HG03135 (cell line): Measurements from ENCODE around the gene CCDC144A.
"Not testable (repeated sequence)": the region's sequence is repeated elsewhere in the genome, so short reads cannot be mapped to it uniquely, and the experiment has no call there.

Source experiments
- ATAC-seq: cut with Tn5 transposase; IDR thresholded peaks from one replicate; pipeline ENCODE4 v1.9.1; 2021; ENCODE audit warnings: mild to moderate bottlenecking, moderate library complexity; ENCODE audit not compliant: unreplicated experiment

The CCDC144A gene

DNA sequence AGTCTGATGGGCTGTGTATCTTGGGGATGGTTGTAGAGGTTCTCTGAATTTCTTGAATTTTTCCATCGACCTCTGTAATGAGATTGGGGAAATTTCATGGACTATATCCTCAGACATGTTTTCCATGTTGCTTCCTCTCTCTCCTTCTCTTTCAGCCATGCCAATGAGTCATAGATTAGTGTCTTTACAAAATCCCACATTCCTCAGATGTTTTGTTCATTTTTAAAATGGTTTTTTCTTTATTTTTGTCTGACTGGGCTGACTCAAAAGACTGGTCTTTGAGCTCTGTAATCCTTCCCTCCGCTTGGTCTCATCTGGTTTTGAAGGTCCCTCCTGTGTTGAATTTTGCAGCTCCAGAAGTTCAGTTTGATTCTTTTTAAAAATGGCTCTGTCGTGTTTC lies 60.5 kb downstream of the CCDC144A start:
- not testable (repeated sequence) for ATAC-seq

DNA sequence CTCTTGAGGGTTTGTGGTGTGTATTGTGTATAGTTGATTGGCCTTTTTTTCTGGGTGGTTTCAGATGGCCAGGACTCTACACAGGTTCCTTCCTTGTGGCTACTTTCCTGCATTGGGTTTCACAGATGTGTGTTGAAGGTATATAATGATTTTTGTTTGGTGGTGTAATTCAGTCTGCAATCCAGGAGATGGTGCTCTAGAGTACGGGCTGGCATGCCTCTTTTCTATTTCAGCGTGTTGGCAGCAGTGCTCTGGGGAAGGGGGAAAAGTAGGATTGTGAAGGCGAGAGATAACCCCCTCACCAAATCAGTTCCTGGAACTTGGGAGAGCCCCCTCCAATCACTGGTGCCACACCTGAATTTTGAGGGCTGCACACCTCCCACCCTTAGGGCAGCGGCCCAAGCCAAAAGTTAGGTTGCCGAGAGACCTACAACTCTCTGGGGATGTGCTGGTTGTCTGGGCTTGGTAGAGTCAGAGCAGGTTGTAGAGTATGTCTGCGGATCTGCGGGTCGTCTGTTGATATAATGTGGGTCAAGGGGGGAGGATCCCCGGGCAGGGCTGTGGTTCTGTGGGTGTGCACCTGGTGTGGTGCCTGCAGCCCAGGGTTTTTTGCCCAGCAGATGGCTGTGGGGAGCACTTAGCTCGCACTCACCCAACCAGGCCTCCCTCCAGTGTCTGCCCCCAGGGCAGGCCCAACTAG lies 61.3 kb downstream of the CCDC144A start:
- not testable (repeated sequence) for ATAC-seq

DNA sequence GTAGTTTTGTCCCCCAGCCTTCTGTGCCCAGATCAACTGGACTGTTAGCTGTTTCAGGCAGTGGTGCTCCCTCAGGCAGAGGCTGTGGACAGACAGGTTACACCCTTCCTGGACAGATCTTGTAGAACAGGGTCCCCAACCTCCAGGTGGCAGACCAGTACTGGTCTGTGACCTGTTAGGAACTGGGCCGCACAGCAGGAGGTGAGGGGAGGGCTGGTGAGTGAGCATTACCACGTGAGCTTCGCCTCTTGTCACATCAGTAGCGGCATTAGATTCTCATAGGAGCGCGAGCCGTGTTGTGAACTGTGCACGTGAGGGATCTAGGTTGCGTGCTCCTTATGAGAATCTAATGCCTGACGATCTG lies 61.9 kb downstream of the CCDC144A start:
- not testable (repeated sequence) for ATAC-seq

DNA sequence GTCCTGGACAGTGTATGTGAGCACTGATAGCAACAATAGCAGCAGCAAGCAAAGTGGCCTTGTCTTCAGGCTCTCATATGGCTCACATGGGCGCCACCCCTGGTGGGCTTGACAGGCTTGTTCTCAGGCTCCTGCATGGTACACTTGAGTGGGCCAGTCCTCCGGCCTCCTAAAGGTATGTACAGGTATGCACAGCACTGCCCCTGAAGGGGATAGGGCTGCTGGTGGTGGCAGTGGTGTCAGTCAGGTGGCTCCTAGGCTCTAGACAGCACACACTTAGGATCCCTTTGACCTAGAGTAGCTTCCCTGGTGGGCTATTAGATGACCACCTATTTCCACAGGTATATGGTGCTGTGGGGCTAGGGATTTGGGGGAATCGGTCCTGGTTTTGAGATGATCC lies 67.5 kb downstream of the CCDC144A start:
- not testable (repeated sequence) for ATAC-seq

DNA sequence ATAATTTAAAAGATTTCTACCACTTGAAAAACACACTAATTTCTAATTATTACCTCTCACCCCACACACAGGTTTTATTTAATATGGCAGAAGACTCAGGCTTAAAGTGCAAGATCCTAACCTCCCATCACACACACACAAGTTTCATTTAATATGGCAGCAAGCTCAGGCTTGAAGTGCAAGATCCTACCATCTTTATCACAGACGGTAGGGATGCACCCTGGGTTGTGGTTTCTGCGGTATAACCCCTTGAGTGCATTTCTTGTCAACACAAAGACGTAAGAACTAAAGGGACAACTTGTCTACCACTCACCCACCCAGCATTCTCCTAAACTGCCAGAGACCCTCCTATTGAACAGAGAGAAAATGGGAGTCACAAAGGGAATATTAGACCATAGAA lies 68.1 kb downstream of the CCDC144A start:
- not testable (repeated sequence) for ATAC-seq

DNA sequence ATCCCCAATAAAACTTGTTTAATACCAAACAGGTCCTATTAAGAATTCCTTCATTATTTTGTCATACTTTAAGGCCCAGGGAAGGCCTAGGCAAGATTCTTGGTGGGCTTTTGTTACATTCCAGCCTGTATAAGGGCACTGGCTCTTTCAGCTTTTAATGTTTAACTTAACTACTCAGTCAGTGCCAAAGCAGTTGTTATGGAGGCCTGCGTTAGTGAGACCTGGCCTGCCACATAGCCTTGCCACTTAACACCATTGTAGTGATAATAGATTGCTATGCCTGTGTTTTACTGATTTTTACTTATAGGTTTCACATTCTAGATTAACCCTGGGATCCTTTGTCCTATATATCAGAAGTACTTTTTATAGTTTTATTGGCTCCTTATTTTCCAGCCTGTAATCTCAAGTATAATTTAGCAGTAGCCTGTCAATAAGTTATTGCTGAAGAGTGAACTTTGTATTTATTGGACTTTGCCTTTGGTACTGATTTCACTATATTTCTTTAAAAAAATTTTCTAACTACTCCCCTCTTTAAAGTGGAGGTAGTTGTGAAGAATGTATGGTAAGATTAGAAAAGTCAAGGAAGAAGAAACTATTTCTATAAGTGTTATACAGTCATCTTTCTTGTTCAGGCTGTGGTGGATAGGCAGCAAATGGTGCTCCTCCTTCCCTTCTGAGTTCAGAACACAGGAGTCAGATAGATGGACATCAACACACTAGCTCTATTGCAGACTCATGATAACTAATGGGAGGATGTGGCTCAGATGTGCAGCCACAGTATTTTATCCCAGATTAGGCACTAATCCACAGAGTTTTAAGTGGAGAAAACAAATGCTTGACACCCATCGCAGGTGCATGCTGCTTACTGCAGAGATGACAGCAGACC lies 78.5 kb downstream of the CCDC144A start:
- not testable (repeated sequence) for ATAC-seq

DNA sequence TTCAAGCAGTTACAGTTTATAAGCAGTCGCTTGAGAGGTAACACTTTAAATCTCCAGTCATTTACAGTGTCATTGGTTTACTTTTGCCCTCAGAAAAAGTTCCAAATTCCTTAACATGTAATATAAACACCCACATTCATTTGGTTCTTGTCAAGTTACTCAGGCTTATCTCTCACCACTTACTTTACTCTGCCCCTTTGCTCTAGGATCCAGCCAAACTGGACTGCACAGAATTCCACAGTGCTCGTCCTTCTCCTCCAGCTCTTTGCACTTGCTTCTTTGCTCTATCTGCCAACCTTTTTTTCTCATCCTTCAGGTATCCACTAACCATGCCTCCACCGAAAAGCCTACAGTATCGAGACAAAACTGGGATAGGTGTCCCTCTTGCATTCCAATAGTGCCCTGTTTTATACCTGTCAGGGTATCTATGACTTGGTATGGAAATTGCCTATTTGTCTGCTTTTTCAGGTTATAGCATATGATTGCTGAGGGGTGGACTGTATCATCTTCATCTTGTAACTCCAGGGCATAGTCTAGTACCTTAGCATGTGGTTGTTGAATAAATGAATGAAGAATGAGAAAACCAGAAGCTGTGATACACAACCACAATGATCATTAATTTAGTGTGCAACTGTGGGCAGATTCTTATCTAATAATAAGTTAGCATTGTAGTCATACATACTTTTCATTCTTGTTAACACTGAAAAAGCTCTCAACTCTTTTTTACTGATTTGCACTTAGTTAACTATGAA lies 82.5 kb downstream of the CCDC144A start:
- ATAC-seq: not testable (repeated sequence)

DNA sequence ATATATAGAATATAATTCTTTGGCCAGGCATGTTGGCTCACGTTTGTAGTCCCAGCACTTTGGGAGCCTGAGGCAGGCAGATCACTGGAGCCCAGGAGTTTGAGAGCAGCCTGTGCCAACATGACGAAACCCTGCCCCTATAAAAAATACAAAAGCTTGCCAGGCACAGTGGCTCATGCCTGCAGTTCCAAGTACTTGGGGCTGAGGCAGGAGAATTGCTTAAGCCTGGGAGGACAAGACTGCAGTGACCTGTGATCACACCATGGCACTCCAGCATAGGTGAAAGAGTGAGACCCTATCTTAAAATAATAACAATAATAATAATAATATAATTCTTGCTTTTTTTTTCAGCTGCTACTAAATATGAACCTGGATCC lies 83.1 kb downstream of the CCDC144A start:
- ATAC-seq: not testable (repeated sequence)

DNA sequence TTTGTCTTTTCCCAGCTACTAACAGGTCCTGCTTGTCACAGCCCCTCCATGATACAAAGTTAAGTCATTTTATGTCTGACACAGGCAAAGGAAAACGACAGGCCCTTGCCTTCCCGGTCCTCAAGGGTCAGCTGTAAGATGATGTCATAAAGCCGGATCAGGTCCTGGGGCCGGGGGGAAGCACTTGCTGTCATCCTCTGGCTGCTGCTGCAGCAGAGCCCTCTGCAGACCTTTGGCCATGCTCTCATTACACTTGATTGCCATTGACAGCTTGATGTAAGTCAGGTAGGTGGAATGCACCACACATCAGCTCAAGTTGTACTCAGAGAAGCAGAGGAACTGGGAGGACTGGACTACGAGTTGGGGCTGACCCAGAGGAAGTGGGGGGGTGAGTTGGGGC lies 97.8 kb downstream of the CCDC144A start:
- not testable (repeated sequence) for ATAC-seq

DNA sequence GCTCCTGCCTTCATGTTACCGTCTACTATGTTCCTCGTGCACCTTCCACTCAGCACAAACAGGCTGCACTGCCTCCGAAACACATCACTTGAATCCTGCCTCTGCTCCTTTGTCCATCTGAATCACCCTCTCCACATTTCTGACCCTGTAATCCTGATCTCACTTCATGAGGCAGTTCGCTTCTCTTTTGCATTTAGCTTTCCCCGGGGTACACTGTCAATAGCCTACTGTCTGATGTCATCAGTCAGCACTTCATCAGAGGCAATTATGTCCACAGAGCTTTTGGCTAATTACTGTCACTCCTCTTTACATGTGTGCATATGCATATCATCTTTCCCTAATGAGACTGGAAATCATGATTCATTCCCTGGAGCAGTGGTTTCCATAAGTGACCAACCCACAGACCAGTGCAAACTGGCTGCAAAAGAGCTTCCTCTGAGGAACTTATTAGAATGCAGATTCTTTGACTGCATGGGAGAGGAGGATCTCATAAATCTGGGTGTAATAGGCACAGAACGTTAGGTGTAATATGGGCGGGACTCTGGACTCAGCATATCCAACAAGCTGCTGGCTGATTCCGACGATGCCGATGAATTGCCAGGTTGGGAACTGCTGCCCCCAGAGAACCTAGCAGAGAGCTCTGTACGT lies 99.0 kb downstream of the CCDC144A start:
- ATAC-seq: not testable (repeated sequence)

DNA sequence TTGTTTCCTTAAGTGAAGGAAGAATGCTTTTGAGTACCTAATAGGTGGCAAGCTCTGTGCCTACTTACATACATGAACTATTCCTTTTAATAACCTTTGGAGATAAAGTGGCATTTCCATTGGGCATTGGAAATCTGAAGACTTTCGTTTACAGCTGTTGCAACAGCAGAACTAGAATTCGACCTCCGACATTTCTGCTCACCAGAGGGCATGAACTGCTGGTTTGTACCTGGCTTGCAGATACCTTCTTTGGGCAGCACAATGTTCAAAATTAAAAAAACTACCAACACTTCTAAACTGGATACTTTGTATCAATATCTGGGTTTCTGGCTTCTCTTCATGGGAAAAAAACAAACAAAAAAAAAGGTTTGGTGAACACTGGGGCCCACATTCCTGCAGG lies 99.6 kb downstream of the CCDC144A start:
- ATAC-seq: not testable (repeated sequence)

DNA sequence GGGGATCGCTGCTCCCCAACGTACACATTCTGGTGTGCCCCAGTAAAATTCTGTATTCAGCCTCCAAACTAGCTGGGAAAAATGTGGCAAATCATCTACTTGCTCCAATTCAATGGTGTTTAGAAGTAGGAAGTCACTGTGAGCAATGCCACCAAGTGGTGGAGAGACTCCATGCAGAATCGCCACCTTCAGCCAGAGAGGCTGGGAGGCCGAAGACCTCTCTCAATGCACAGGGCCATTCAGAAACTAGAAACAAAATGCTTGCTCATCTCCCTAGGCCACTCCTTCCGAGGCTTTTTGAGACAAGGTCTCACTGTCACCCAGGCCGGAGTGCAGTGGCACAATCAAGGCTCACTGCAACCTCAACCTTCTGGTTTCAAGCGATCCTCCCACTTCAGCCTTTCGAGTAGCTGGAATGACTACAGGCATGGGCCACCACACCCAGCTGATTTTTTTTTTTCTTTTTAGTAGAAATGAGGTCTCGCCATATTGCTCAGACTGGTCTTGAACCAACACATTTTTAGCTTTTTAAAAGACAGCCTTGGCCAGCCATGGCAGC lies 100.4 kb downstream of the CCDC144A start:
- not testable (repeated sequence) for ATAC-seq

DNA sequence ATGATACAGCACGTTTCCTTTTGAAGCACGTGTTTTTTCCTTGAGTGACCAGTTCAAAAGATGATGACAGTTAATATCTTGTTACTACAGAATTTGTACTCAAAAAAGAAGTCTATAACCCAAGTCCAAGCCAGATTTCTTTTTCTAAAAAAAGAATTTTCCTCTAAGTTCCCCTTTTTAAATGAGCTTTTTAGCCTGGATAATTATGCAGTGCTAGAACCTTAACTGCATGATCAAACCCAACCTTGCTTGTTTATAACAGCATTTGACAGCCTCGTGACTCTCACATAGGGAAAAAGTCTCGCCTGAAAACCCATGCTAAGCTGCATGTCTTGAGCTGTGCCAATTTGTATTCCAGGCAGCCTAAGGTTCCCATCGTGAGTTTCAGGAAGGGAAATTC lies 104.2 kb downstream of the CCDC144A start:
- ATAC-seq: not testable (repeated sequence)

DNA sequence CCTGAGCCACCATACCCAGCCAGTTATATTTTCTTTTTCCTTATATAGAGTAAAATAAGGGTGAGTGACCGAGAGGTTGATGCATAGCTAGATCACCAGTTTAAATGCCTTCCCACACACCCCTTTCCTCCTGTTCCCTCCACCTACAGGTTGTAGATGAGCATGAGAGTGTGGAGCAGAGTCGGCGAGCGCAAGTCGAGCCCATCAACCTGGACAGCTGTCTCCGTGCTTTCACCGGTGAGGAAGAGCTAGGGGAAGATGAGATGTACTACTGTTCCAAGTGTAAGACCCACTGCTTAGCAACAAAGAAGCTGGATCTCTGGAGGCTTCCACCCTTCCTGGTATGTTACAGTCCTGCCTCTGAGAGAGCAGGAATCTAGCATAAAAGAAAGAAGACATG lies 105.9 kb downstream of the CCDC144A start:
- not testable (repeated sequence) for ATAC-seq

DNA sequence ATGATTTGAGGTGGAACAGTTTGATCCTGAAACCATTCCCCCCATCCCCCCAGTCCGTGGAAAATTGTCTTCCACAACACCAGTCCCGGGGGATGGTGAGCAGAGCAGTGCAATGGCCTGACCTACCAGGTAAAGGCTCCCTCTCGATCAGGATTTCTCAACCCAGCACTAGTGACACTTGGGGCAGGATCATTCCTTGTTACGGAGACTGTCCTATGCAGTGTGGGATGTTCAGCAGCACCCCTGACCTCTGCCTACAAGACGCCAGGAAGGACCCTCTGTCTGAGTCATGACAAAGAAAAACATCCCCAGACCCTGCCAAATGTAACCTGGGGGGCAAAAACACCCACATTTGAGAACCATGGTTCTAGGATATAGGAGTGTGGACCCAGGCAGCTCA lies 114.8 kb downstream of the CCDC144A start:
- not testable (repeated sequence) for ATAC-seq

DNA sequence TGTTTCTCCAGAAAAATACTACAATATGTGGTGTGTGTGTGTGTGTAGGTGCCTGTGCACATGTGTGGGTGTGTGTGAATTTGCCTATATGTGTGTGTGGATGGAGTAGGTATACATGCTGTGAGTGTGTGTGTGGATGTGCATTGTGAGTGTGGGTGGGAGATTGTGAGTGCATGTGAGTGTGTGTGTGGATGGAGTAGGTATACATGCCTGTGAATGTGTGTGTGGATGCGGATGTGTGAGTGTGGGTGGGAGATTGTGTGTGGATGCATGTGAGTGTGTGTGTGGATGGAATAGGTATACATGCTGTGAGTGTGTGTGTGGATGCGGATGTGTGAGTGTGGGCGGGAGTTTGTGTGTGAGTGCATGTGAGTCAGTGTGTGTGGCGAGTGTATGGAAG lies 116.6 kb downstream of the CCDC144A start:
- ATAC-seq: not testable (repeated sequence)

DNA sequence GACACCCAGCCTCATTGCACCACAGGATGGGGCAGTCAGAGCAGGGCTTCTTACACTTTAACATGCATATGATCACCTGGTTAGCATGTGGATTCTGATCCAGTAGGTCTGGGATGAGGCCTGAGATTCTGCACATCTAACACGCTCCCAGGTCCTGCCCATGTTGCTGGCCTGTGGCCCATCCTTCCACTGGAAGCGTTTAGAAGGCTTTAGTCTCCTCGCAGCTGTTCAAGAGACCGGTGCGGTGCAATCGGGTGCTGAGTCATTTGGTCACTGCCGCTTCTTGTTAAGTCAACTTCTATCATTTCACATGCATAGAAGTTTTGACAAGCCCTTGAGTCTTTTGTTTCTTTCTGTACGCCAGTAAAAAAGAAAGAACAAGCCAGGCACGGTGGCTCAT lies 117.6 kb downstream of the CCDC144A start:
- ATAC-seq: not testable (repeated sequence)

DNA sequence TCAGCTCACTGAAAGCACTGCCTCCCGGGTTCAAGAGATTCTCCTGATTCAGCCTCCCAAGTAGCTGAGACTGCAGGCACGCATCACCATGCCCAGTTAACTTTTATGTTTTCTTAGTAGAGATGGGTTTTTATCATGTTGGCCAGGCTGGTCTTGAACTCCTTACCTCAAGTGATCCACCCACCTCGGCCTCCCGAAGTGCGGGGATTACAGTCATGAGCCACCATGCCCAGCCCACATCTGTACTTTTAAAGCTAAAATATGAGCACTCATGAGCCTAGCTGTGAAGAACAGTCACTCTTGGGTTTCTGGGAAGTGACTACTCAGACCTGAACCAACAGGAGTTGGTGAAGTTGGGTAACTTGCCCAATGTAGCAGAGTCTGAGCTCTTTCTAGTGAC lies 120.2 kb downstream of the CCDC144A start:
- ATAC-seq: not testable (repeated sequence)

DNA sequence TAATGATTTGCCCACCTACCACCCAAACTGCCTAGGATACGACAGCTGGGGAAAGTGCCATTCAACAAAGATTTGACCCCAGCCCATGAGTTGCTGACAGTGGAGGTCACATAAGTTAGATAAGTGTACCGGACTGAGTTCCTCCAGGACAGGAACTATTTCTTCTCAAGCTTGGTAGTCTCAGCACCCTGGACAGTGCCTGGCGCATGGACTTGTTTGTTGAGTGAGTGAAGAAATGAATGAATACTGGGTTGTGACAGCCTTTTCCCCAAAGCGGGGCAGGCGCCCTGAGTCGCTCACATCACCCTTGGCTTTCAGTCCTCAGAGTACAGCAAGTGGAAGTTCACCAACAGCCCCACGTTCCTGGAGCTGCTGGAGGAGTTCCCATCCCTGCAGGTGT lies 122.1 kb downstream of the CCDC144A start:
- not testable (repeated sequence) for ATAC-seq

DNA sequence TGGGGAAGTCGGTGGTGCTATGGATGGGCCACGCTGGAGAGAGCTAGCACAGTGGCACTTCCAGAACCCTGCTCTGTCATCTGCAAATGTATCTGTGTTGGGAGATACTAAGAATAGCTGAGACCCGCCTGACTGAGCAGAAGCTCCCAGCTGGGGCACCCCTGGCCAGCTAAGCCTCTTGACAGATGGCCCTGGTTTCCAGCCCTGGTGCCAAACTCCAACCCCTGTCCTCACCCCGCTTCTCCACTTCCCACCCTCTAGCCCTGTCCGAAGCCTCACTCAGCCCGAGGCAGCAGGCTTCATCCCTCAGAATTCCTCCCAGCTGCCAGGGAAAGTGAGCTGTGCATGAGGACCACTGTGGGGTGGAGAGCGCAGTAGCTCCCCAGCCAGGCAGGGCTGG lies 124.4 kb downstream of the CCDC144A start:
- ATAC-seq: no peak

DNA sequence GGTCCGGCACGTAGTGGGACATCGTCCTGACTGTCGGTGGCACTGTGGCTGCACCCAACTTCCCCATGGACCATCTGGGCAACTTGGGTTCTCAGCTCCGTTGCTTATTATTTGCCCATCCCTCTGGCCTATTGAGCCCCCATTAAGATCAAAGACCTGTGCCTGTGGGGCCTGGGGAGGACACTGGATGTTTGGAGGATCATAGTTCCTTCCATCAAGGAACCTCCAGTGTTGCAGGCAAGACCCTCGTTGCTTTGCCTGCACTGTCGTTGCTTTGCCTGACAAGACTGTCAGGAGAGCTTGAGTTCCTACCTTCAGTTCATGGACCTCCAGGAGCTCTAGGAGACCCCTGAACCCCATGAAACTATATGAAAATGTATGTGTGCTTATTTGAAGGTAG lies 127.2 kb downstream of the CCDC144A start:
- ATAC-seq: no peak
